Activated naive CD4-positive, alpha-beta T cell treated with anti-CD3 and anti-CD28 coated beads for 36 hours (primary cell): ENCODE results near the gene IL1RAPL2. TPM values are rescaled to one million over a fixed set of nuclear protein-coding genes. Genes with fewer than 3 reads are reported as not detected.
A peak's percentile ranks its signal among the peaks of the same experiment; 100 is the strongest.

Experiments
- CTCF ChIA-PET: fragments of 350-600 bp; sonication (Branson Sonifier 250); formaldehyde crosslinking; loops from one replicate; lab custom pipeline; 2021; ENCODE audit warnings: antibody characterized with exemption; lab: Charles Lee
- DNase-seq: peaks from one replicate; pipeline ENCODE4 v3.0.0-alpha.2; 2020
- H3K27ac Mint-ChIP-seq: one replicate; pipeline ENCODE4 v1.8.0; 2021; ENCODE audit warnings: mild to moderate bottlenecking, mixed read lengths
- H3K27me3 Mint-ChIP-seq: one replicate; pipeline ENCODE4 v1.8.0; 2021; ENCODE audit warnings: low read depth, mixed read lengths
- H3K36me3 Mint-ChIP-seq: one replicate; pipeline ENCODE4 v1.8.0; 2021; ENCODE audit warnings: low read depth, mixed read lengths
- H3K4me1 Mint-ChIP-seq: one replicate; pipeline ENCODE4 v1.8.0; 2021; ENCODE audit warnings: low read depth, mixed read lengths
- H3K4me3 Mint-ChIP-seq: one replicate; pipeline ENCODE4 v1.8.0; 2021; ENCODE audit warnings: mild to moderate bottlenecking, moderate library complexity, mixed read lengths
- H3K9me3 Mint-ChIP-seq: one replicate; pipeline ENCODE4 v1.8.0; 2021; ENCODE audit warnings: mixed read lengths
- intact Hi-C: fragments of 100-400 bp; cut with micrococcal nuclease; formaldehyde crosslinking; loops from one replicate; pipeline ENCODE4 v1.15.1; 2023
- total RNA-seq, 2 experiments: library from RNA; stranded (reverse); gene quantifications; one replicate each; pipeline ENCODE4 v1.2.3, GENCODE V29; 2021

The IL1RAPL2 gene
- total RNA-seq, 2 experiments from 2014 or later = not detected

GRCh38 chrX:105150036-105150435 is 584.0 kb downstream of the IL1RAPL2 start:
- Mint-ChIP-seq H3K9me3 (no peaks in the 10 kb centered on the region), H3K27ac (no peak overlapping the region), H3K27me3 (no peaks in the 10 kb centered on the region), H3K4me3 (no peak overlapping the region), H3K4me1 (no peaks in the 10 kb centered on the region), H3K36me3 (no peaks in the 10 kb centered on the region)
- DNase-seq = no peak
- CTCF ChIA-PET = no interaction called here
- intact Hi-C loops = no loop called here

- intact Hi-C loops = no loop called here
- CTCF ChIA-PET = no interaction called here
- no peaks in the 10 kb centered on the region for H3K9me3 Mint-ChIP-seq
- no peaks in the 10 kb centered on the region for H3K36me3 Mint-ChIP-seq
- DNase-seq = no peak
- no peak overlapping the region for H3K27ac Mint-ChIP-seq
- no peaks in the 10 kb centered on the region for H3K27me3 Mint-ChIP-seq
- no peaks in the 10 kb centered on the region for H3K4me1 Mint-ChIP-seq
- H3K4me3 Mint-ChIP-seq = no peak overlapping the region
Measured at GRCh38 chrX:105150557-105150956, 584.6 kb downstream of the IL1RAPL2 start.

GRCh38 chrX:105167233-105167632 is 601.2 kb downstream of the IL1RAPL2 start:
- Mint-ChIP-seq H3K4me1 (no peaks in the 10 kb centered on the region), H3K36me3 (no peaks in the 10 kb centered on the region), H3K4me3 (no peak overlapping the region), H3K27ac (no peak overlapping the region), H3K9me3 (no peaks in the 10 kb centered on the region), H3K27me3 (no peaks in the 10 kb centered on the region)
- CTCF ChIA-PET = no interaction called here
- intact Hi-C loops = no loop called here
- DNase-seq = no peak

GRCh38 chrX:105168577-105168976 is 602.6 kb downstream of the IL1RAPL2 start:
- Mint-ChIP-seq H3K27me3 (no peaks in the 10 kb centered on the region), H3K9me3 (no peaks in the 10 kb centered on the region), H3K27ac (no peak overlapping the region), H3K4me1 (no peaks in the 10 kb centered on the region), H3K4me3 (no peak overlapping the region), H3K36me3 (no peaks in the 10 kb centered on the region)
- CTCF ChIA-PET = no interaction called here
- intact Hi-C loops = no loop called here
- DNase-seq = no peak

GRCh38 chrX:105173071-105173470 is 607.1 kb downstream of the IL1RAPL2 start:
- Mint-ChIP-seq H3K9me3 (no peaks in the 10 kb centered on the region), H3K4me1 (no peaks in the 10 kb centered on the region), H3K27me3 (no peaks in the 10 kb centered on the region), H3K4me3 (no peak overlapping the region), H3K27ac (no peak overlapping the region), H3K36me3 (no peaks in the 10 kb centered on the region)
- no peak for DNase-seq
- intact Hi-C loops = no loop called here
- CTCF ChIA-PET = no interaction called here

- DNase-seq = no peak
- Mint-ChIP-seq H3K4me3 (no peak overlapping the region), H3K4me1 (no peaks in the 10 kb centered on the region), H3K9me3 (no peaks in the 10 kb centered on the region), H3K27ac (no peak overlapping the region), H3K27me3 (no peaks in the 10 kb centered on the region), H3K36me3 (no peaks in the 10 kb centered on the region)
- intact Hi-C loops = no loop called here
- CTCF ChIA-PET = no interaction called here
Measured at GRCh38 chrX:105179644-105180043, 613.6 kb downstream of the IL1RAPL2 start.

GRCh38 chrX:105189093-105189492 is 623.1 kb downstream of the IL1RAPL2 start:
- Mint-ChIP-seq H3K4me1 (no peaks in the 10 kb centered on the region), H3K4me3 (no peak overlapping the region), H3K9me3 (no peaks in the 10 kb centered on the region), H3K27ac (no peak overlapping the region), H3K36me3 (no peaks in the 10 kb centered on the region), H3K27me3 (no peaks in the 10 kb centered on the region)
- CTCF ChIA-PET = interaction anchor here (1.3 to 1.6 kb wide), 2 partner anchors 267 to 278 kb away, joined by 3 to 4 read pairs; no protein-coding TSS in a partner anchor
- DNase-seq = no peak
- intact Hi-C loops = no loop called here

GRCh38 chrX:105190252-105190853 is 624.4 kb downstream of the IL1RAPL2 start:
- no peaks in the 10 kb centered on the region for H3K9me3 Mint-ChIP-seq
- no peak overlapping the region for H3K27ac Mint-ChIP-seq
- no peaks in the 10 kb centered on the region for H3K27me3 Mint-ChIP-seq
- no peaks in the 10 kb centered on the region for H3K36me3 Mint-ChIP-seq
- H3K4me1 Mint-ChIP-seq = no peaks in the 10 kb centered on the region
- H3K4me3 Mint-ChIP-seq = no peak overlapping the region
- CTCF ChIA-PET = interaction anchor here (1.3 to 1.6 kb wide), 2 partner anchors 268 to 280 kb away, joined by 3 to 4 read pairs; no protein-coding TSS in a partner anchor
- intact Hi-C loops = loop anchor here (1.0 to 5.0 kb wide), 2 partner anchors 625 to 708 kb away; no protein-coding TSS in a partner anchor
- peak; percentile 19 for DNase-seq

GRCh38 chrX:105191878-105192277 is 625.9 kb downstream of the IL1RAPL2 start:
- no peak overlapping the region for H3K4me3 Mint-ChIP-seq
- H3K9me3 Mint-ChIP-seq = no peaks in the 10 kb centered on the region
- CTCF ChIA-PET = no interaction called here
- H3K36me3 Mint-ChIP-seq = no peaks in the 10 kb centered on the region
- no peaks in the 10 kb centered on the region for H3K27me3 Mint-ChIP-seq
- DNase-seq = peak; percentile 3
- H3K4me1 Mint-ChIP-seq = no peaks in the 10 kb centered on the region
- intact Hi-C loops = loop anchor here (5.0 kb wide), 1 partner anchor 710 kb away; no protein-coding TSS in a partner anchor
- H3K27ac Mint-ChIP-seq = no peak overlapping the region

- no peak overlapping the region for H3K27ac Mint-ChIP-seq
- intact Hi-C loops = no loop called here
- CTCF ChIA-PET = no interaction called here
Measured at GRCh38 chrX:105209406-105209805, 643.4 kb downstream of the IL1RAPL2 start.

GRCh38 chrX:105210258-105210657 is 644.3 kb downstream of the IL1RAPL2 start:
- Mint-ChIP-seq H3K4me1 (no peaks in the 10 kb centered on the region), H3K4me3 (no peak overlapping the region), H3K27ac (no peak overlapping the region), H3K27me3 (no peaks in the 10 kb centered on the region), H3K36me3 (no peaks in the 10 kb centered on the region), H3K9me3 (no peaks in the 10 kb centered on the region)
- intact Hi-C loops = no loop called here
- CTCF ChIA-PET = no interaction called here
- no peak for DNase-seq

More at GRCh38 chrX:105209406-105209805, 643.4 kb downstream of the IL1RAPL2 start:
- Mint-ChIP-seq H3K4me3 (no peak overlapping the region), H3K4me1 (no peaks in the 10 kb centered on the region), H3K36me3 (no peaks in the 10 kb centered on the region), H3K9me3 (no peaks in the 10 kb centered on the region), H3K27me3 (no peaks in the 10 kb centered on the region)
- no peak for DNase-seq

- no peaks in the 10 kb centered on the region for H3K4me1 Mint-ChIP-seq
- no peak overlapping the region for H3K4me3 Mint-ChIP-seq
- no peaks in the 10 kb centered on the region for H3K9me3 Mint-ChIP-seq
- H3K36me3 Mint-ChIP-seq = no peaks in the 10 kb centered on the region
- H3K27me3 Mint-ChIP-seq = no peaks in the 10 kb centered on the region
- CTCF ChIA-PET = no interaction called here
- H3K27ac Mint-ChIP-seq = no peak overlapping the region
- no peak for DNase-seq
- intact Hi-C loops = no loop called here
Measured at GRCh38 chrX:105211066-105211575, 645.1 kb downstream of the IL1RAPL2 start.
